Endothelial cell of umbilical vein (primary cell): ENCODE data around the gene TRANK1. TPM values are rescaled to one million over a fixed set of nuclear protein-coding genes. Genes with fewer than 3 reads are reported as not detected.

Experiments
- BruUV-seq: library from RNA; stranded (reverse); fragments of 400-500 nt; replicated peaks from 2 replicates; lab custom pipeline; 2021; lab: Mats Ljungman, UMichigan
- CTCF ChIA-PET: fragments of 300-600, 350-600 bp; sonication (Branson Sonifier 250); formaldehyde crosslinking; loops from one replicate; lab custom pipeline; 2021; ENCODE audit warnings: antibody characterized with exemption, inconsistent platforms; lab: Charles Lee
- POLR2A ChIA-PET: fragments of 300-600, 350-600 bp; sonication (Branson Sonifier 250); formaldehyde crosslinking; loops from one replicate; lab custom pipeline; 2021; ENCODE audit warnings: antibody characterized with exemption, inconsistent platforms; lab: Charles Lee
- DNase-seq: peaks from one replicate; pipeline ENCODE4 v3.0.0-alpha.2; 2011; ENCODE audit warnings: low read depth, low spot score
- FAIRE-seq: peaks from 2 replicates; lab custom pipeline; 2011; peaks lifted over from hg19 to GRCh38; lab: Jason Lieb, UNC
- H2AFZ ChIP-seq: 2 replicates; pipeline ENCODE4 v1.6.0; 2012; ENCODE audit warnings: low read depth, low read length, control low read depth, inconsistent platforms
- H3K27ac ChIP-seq: 2 replicates; pipeline ENCODE4 v1.5.1; 2011; ENCODE audit warnings: low read depth, mild to moderate bottlenecking, control low read depth, low read length, moderate library complexity; ENCODE audit not compliant: insufficient read depth
- H3K27me3 ChIP-seq, 2 experiments: 2 replicates each; pipeline versions ENCODE4 v1.6.0 to v1.6.1; 2011; ENCODE audit warnings: low read length in 2 of 2, mixed read lengths in 1 of 2; ENCODE audit not compliant: control insufficient read depth in 2 of 2, insufficient read depth in 2 of 2
- H3K36me3 ChIP-seq, 2 experiments: 2 replicates in 1 of 2; 3 replicates in 1 of 2; pipeline ENCODE4 v1.5.1; 2011; ENCODE audit warnings: low read length in 2 of 2, mild to moderate bottlenecking in 1 of 2, moderate library complexity in 1 of 2; ENCODE audit not compliant: control insufficient read depth in 2 of 2, insufficient read depth in 2 of 2; ENCODE audit errors: extremely low read depth in 1 of 2
- H3K4me1 ChIP-seq: 3 replicates; pipeline ENCODE4 v1.5.1; 2011; ENCODE audit warnings: mild to moderate bottlenecking, low read length; ENCODE audit not compliant: control insufficient read depth, insufficient read depth; ENCODE audit errors: extremely low read depth
- H3K4me2 ChIP-seq: 2 replicates; pipeline ENCODE4 v1.6.1; 2011; ENCODE audit warnings: low read length, control low read depth, mixed read lengths; ENCODE audit not compliant: insufficient read depth
- H3K4me3 ChIP-seq, 3 experiments: fragments of 200-600 bp in 1 of 3; sonication (generic), shearing (Covaris generic) in 1 of 3; replicated peaks in 1 of 3; 2 replicates each; pipeline ENCODE4 v1.5.1; 2011 to 2016; ENCODE audit warnings: control low read depth in 3 of 3, low read length in 3 of 3, mild to moderate bottlenecking in 2 of 3, inconsistent platforms in 1 of 3, low read depth in 1 of 3, moderate library complexity in 1 of 3; ENCODE audit not compliant: insufficient read depth in 1 of 3
- H3K79me2 ChIP-seq: 2 replicates; pipeline ENCODE4 v1.6.0; 2012; ENCODE audit warnings: low read length, inconsistent platforms; ENCODE audit not compliant: control insufficient read depth, insufficient read depth
- H3K9ac ChIP-seq: replicated peaks from 2 replicates; pipeline ENCODE3; 2011; ENCODE audit warnings: low read length, control low read depth; ENCODE audit not compliant: insufficient read depth; ENCODE audit errors: extremely low read depth
- H3K9me1 ChIP-seq: replicated peaks from 3 replicates; pipeline ENCODE4 v1.6.0; 2011; ENCODE audit warnings: mild to moderate bottlenecking, low read length; ENCODE audit not compliant: control insufficient read depth, insufficient read depth; ENCODE audit errors: extremely low read depth
- H3K9me3 ChIP-seq: replicated peaks from 2 replicates; pipeline ENCODE4 v1.5.1; 2012; ENCODE audit warnings: low read length, inconsistent platforms; ENCODE audit not compliant: control insufficient read depth, insufficient read depth
- H4K20me1 ChIP-seq: replicated peaks from 2 replicates; pipeline ENCODE3; 2011; ENCODE audit warnings: mild to moderate bottlenecking, low read length; ENCODE audit not compliant: control insufficient read depth, insufficient read depth; ENCODE audit errors: extremely low read depth
- CTCF ChIP-seq, 2 donors: IDR thresholded peaks; 1 replicate in 1 of 2; 2 replicates in 1 of 2; pipeline ENCODE4 v1.5.1; 2011; ENCODE audit warnings: low read length in 2 of 2, mild to moderate bottlenecking in 2 of 2, moderate library complexity in 2 of 2, control low read depth in 1 of 2, inconsistent platforms in 1 of 2, low read depth in 1 of 2; ENCODE audit not compliant: insufficient read depth in 1 of 2; ENCODE audit errors: extremely low read depth in 1 of 2
- EZH2 ChIP-seq: IDR thresholded peaks from 2 replicates; pipeline ENCODE4 v1.6.1; 2012; ENCODE audit warnings: borderline replicate concordance, low read depth, mild to moderate bottlenecking, moderate library complexity, low read length, inconsistent platforms; ENCODE audit not compliant: severe bottlenecking
- FOS ChIP-seq: IDR thresholded peaks from 2 replicates; pipeline ENCODE4 v1.6.1; 2011; ENCODE audit warnings: mild to moderate bottlenecking, low read length, moderate library complexity, borderline replicate concordance; ENCODE audit not compliant: insufficient read depth
- GATA2 ChIP-seq: IDR thresholded peaks from 2 replicates; pipeline ENCODE4 v1.7.0; 2011; ENCODE audit warnings: low read depth, mild to moderate bottlenecking, moderate library complexity, mixed read lengths, low read length; ENCODE audit not compliant: insufficient read length, insufficient read depth
- JUN ChIP-seq: IDR thresholded peaks from 2 replicates; pipeline ENCODE4 v1.6.1; 2011; ENCODE audit warnings: borderline replicate concordance, low read depth; ENCODE audit not compliant: insufficient read length, insufficient read depth
- MAX ChIP-seq: IDR thresholded peaks from 2 replicates; pipeline ENCODE4 v1.6.1; 2011; ENCODE audit not compliant: insufficient read depth, insufficient read length
- MYC ChIP-seq: IDR thresholded peaks from one replicate; pipeline ENCODE4 v1.6.1; 2011; ENCODE audit warnings: mild to moderate bottlenecking, low read depth, low read length
- dilution Hi-C: fragments of 300-500 bp; cut with MboI; formaldehyde crosslinking; loops from one replicate; pipeline ENCODE4 v1.15.0; 2019; ENCODE audit warnings: low sequenced_read_pairs; ENCODE audit not compliant: extremely low pct_ligation_motif_present
- intact Hi-C: fragments of 100-400 bp; cut with micrococcal nuclease; formaldehyde crosslinking; loops from one replicate; pipeline ENCODE4 v1.10.0; 2022
- polyA plus RNA-seq, 4 experiments: library from polyadenylated mRNA; depleted of rRNA in 3 of 4; stranded (reverse) in 3 of 4; unstranded in 1 of 4; fragments of >200 nt; gene quantifications; 2 replicates each; pipeline versions ENCODE4 v1.2.1 to v1.2.3, GENCODE V29; 2011 to 2012; ENCODE audit warnings: missing spikeins in 1 of 4
- total RNA-seq: library from RNA; stranded (reverse); gene quantifications from 2 replicates; pipeline ENCODE4 v1.2.3, GENCODE V29; 2021

The TRANK1 gene
- total and polyA plus RNA-seq, 2 donors (not counting 3 experiments of a cell fraction or from before 2014, with no cell fraction given): 4.6 to 14.4 TPM

GRCh38 chr3:36957862-36958686 lies 13.2 kb upstream of the TRANK1 start:
- no peak overlapping the region for H3K9ac ChIP-seq
- POLR2A ChIA-PET: no interaction called here

GRCh38 chr3:36957063-36957462 lies 12.2 kb upstream of the TRANK1 start:
- DNase-seq: no peak
- POLR2A ChIA-PET: no interaction called here

More at GRCh38 chr3:36957862-36958686, 13.2 kb upstream of the TRANK1 start:
- intact Hi-C loops (loop anchor here (1.0 to 2.0 kb wide), 6 partner anchors 49 to 991 kb away; no protein-coding TSS in a partner anchor), dilution Hi-C loops (no loop called here)
- Histone ChIP-seq H3K9me3 (no peaks in the 10 kb centered on the region), H2AFZ (no peak overlapping the region), H3K4me2 (no peak overlapping the region), H3K9me1 (no peaks in the 10 kb centered on the region), H3K79me2 (no peaks in the 10 kb centered on the region), H4K20me1 (no peaks in the 10 kb centered on the region), H3K36me3 (no peaks in the 10 kb centered on the region), H3K4me1 (no peaks in the 10 kb centered on the region), H3K27me3 (peaks cover 2% of the 10 kb centered on the region in 2 experiments), H3K27ac (no peak overlapping the region), H3K4me3 (no peak overlapping the region)
- DNase-seq (peak; percentile 19), FAIRE-seq (no peak)
- TF ChIP-seq JUN (peak; percentile 13), GATA2 (no peak), MYC (no peak), MAX (no peak), FOS (no peak)
- BruUV-seq: no TSS peak
- CTCF ChIA-PET: interaction anchor here (0.7 to 3.9 kb wide), 55 partner anchors 8 to 992 kb away, joined by 3 to 71 read pairs (median 5); partner anchors contain the start of genes EPM2AIP1, MLH1 and TRANK1

More at GRCh38 chr3:36957063-36957462, 12.2 kb upstream of the TRANK1 start:
- Histone ChIP-seq H3K36me3 (no peaks in the 10 kb centered on the region), H3K9me1 (no peaks in the 10 kb centered on the region), H2AFZ (no peak overlapping the region), H4K20me1 (no peaks in the 10 kb centered on the region), H3K4me2 (no peak overlapping the region), H3K9ac (no peak overlapping the region), H3K4me1 (no peaks in the 10 kb centered on the region), H3K79me2 (no peaks in the 10 kb centered on the region), H3K4me3 (no peak overlapping the region), H3K9me3 (no peaks in the 10 kb centered on the region), H3K27ac (no peak overlapping the region), H3K27me3 (peaks cover 2 to 3% of the 10 kb centered on the region in 2 experiments)
- dilution Hi-C loops: no loop called here
- intact Hi-C loops: no loop called here
- BruUV-seq: no TSS peak
- no peak for TF ChIP-seq FOS
- no peak for TF ChIP-seq MAX
- TF ChIP-seq GATA2: no peak
- no peak for TF ChIP-seq EZH2
- TF ChIP-seq CTCF (IDR thresholded peaks at IDR 0.05; ENCODE audit: extremely low read depth in 1 of 2, insufficient read depth in 1 of 2, low read depth in 1 of 2, low read length in 2 of 2): no peak
- TF ChIP-seq MYC: no peak
- CTCF ChIA-PET: interaction anchor here (1.5 to 3.9 kb wide), 10 partner anchors 12 to 227 kb away, joined by 3 to 71 read pairs (median 18); partner anchors contain the start of gene TRANK1
- FAIRE-seq: no peak
